GM12865 (cell line): Measurements from ENCODE around the gene SSX2IP.

Experiments
- DNase-seq: peaks from one replicate; pipeline ENCODE4 v3.0.0; 2010; ENCODE audit warnings: low read depth
- H3K4me3 ChIP-seq: 2 replicates; pipeline ENCODE4 v1.5.1; 2011; ENCODE audit warnings: mild to moderate bottlenecking, low read depth, low read length, control low read depth
- TF ChIP-seq, protein P1 (sequence below): IDR thresholded peaks from 2 replicates; pipeline ENCODE4 v1.5.1; 2011; ENCODE audit warnings: low read length, control low read depth, low read depth, inconsistent platforms; ENCODE audit not compliant: insufficient read depth; ENCODE audit errors: missing control alignments

Gene SSX2IP

DNA sequence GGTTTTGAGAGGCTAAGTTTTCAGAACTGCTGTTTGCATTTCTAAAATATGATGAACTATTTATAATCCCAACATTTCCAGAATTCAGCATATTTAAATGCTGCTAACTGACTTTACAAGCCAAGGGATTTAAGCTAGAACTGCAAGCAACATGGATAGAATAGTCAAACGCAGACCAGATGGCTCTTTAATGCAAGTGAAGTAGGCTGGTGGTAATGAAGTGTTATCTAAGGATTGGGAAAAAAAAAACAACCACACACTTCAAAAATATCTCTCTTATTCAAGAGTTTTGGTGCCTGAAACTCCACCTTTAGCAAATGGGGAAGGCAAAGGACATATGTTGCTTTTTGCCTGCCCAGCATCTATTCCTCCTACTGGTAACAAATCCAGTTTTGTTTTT, 20.9 kb upstream of the SSX2IP start:
- no peak overlapping the region for H3K4me3 ChIP-seq
- TF ChIP-seq, protein P1, sequence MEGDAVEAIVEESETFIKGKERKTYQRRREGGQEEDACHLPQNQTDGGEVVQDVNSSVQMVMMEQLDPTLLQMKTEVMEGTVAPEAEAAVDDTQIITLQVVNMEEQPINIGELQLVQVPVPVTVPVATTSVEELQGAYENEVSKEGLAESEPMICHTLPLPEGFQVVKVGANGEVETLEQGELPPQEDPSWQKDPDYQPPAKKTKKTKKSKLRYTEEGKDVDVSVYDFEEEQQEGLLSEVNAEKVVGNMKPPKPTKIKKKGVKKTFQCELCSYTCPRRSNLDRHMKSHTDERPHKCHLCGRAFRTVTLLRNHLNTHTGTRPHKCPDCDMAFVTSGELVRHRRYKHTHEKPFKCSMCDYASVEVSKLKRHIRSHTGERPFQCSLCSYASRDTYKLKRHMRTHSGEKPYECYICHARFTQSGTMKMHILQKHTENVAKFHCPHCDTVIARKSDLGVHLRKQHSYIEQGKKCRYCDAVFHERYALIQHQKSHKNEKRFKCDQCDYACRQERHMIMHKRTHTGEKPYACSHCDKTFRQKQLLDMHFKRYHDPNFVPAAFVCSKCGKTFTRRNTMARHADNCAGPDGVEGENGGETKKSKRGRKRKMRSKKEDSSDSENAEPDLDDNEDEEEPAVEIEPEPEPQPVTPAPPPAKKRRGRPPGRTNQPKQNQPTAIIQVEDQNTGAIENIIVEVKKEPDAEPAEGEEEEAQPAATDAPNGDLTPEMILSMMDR = no peak
- no peak for DNase-seq

DNA sequence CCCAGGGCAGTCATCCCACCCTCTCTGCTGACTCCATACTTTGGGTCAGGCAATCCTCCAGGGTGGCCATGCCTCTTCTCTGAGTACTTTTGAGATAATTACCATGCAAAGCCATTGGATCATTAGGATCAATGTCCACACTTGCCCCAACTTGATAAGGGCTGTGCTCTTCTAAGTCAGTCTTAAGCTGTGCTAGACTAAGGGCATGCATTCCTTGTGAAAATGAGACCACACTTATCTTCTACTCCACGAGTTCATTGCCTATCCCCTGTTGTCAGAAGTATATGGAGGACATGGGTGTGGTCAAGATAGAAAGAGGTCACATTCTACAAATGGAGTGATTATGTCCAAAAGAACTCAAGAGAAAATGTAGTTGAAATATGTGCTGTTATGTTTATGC, 18.9 kb upstream of the SSX2IP start:
- TF ChIP-seq, protein P1 = no peak
- H3K4me3 ChIP-seq = no peak overlapping the region
- no peak for DNase-seq

DNA sequence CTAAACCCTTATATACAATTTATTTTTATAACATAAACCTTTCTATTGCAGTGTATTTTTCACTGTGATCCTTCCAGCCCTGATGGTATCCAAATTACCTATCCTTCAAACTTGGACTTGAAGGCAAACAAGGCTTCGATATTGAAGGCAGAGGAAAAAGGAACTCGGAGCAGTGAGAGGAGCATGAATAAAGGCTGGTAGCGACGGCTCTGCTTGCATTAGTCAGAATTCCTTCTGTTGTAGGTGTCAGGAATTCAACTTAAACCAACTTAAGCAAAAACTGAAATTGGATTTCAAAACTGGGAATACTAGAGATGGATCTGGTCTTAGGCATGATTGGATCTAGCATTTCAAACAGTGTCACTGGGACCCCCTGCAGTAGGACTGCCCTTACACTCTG, 17.8 kb upstream of the SSX2IP start:
- H3K4me3 ChIP-seq = no peak overlapping the region
- no peak for DNase-seq
- TF ChIP-seq, protein P1 = no peak

DNA sequence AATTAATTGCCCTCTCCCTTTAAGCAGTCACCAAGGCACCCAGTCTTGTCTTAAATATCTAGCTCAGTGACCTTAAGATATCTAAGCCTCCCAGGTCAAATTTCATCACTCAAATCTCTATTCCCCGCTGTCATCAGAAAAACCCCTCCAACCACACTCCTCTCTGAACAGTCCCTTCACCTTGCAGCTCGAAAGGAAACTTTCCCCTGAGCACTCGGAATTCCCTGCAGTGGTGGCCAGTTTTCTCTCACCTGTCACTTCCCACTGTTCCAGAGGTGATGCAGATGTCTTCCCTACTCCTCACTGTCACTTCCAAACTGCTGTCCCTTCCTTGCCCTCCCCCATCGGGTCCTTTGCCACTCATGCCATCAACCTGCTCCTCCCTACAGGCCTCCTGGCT, 15.3 kb upstream of the SSX2IP start:
- TF ChIP-seq, protein P1 = no peak
- H3K4me3 ChIP-seq = no peak overlapping the region

DNA sequence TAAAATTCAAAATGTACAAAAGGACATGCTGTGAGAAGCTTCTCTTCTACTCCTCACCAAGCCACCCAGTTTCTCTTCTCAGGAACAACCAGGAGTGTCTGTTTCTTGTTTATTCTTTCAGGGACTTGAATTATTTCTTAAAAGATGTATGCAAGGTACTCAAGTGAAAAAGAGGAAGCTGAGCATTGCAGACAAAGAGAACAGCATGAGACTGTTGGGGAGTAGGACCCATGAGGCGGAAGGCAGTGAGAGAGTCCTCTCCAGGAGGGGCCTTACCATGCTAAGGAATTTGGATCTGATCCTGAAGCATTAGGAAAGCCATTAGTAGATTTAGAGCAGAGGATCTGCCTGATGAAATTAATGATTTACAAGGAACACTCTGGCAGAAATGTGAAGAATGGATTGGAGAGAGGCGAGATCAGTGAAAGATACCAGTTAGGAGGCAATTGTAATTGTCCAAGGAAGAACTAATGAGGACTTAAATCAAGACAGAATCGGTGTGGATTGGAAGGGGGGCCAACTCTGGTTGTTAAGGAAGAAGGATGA, 14.7 kb upstream of the SSX2IP start:
- no peak overlapping the region for H3K4me3 ChIP-seq
- no peak for DNase-seq
- TF ChIP-seq, protein P1 = no peak

More for the DNA sequence above, 15.3 kb upstream of the SSX2IP start:
- no peak for DNase-seq

DNA sequence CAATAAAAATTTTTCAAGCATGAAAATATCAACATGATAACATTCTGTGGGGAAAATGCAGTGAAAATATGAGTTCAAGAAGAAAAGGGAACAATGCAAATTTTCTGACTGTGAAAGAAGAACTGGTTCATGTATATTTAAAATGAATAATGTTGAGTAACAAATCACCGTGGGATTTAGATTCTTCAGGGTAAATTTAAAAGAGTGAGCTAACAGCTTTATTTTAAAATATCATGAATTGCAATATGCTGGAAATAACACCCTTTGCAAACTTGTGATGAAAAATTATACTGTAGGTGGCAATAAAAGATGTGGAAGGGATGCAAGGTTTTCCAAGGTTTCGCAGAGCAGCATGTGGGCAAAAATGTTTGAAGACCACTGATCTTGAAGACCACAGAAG, 13.2 kb upstream of the SSX2IP start:
- DNase-seq = no peak
- H3K4me3 ChIP-seq = no peak overlapping the region
- TF ChIP-seq, protein P1 = no peak

DNA sequence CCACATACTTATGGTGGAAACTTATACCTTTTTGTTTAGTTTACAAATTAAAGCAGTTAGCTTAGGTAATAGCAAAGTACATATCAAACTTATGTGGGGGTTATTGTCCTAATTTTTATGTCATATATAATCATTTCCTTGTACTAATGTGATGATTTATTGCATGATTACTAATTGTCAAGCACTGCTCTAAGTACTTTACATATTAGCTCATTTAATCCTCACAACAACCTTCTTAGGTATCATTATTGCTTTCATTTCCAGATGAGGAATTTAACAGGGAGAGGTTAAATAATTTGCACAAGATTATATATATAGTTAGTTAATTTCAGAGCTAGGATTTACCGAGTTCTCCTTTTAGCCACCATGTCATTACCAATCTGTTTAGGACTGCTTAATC, 11.9 kb upstream of the SSX2IP start:
- TF ChIP-seq, protein P1 = no peak
- no peak for DNase-seq
- H3K4me3 ChIP-seq = no peak overlapping the region
